ENCODE results near the gene SLC29A2.

The SLC29A2 gene

GRCh38 chr11:66346476-66347424, 24.8 kb downstream of the SLC29A2 start:
- no peak for DNase-seq

GRCh38 chr11:66345316-66345649, 26.3 kb downstream of the SLC29A2 start:
- no peak for DNase-seq

GRCh38 chr11:66344550-66345315, 26.8 kb downstream of the SLC29A2 start, which contains the start of gene BRMS1:
TSS of gene BRMS1 (minus strand) at chr11:66345104. CDS start at chr11:66342234, 2,870 bp downstream.
- peak; percentile 95 for DNase-seq

- DNase-seq = peak; percentile 88
Observed at GRCh38 chr11:66343176-66343575, 28.4 kb downstream of the SLC29A2 start.

GRCh38 chr11:66341502-66342126, 29.9 kb downstream of the SLC29A2 start:
- DNase-seq = no peak

GRCh38 chr11:66340596-66341501, 30.7 kb downstream of the SLC29A2 start:
- DNase-seq = no peak

- DNase-seq = no peak
Observed at GRCh38 chr11:66339686-66340483, 31.7 kb downstream of the SLC29A2 start.

- no peak for DNase-seq
Observed at GRCh38 chr11:66339162-66339675, 32.3 kb downstream of the SLC29A2 start.

GRCh38 chr11:66338276-66339161, 33.0 kb downstream of the SLC29A2 start:
- no peak for DNase-seq

- DNase-seq = peak; percentile 24
Observed at GRCh38 chr11:66337103-66337899, 34.3 kb downstream of the SLC29A2 start.

- peak; percentile 100 for DNase-seq
Observed at GRCh38 chr11:66336234-66337102, 35.1 kb downstream of the SLC29A2 start, which contains the start of gene RIN1. TSS of gene RIN1 (minus strand) at chr11:66336434. CDS start at chr11:66336402, 32 bp downstream.

GRCh38 chr11:66335531-66336233, 35.9 kb downstream of the SLC29A2 start:
- peak; percentile 55 for DNase-seq

- DNase-seq = no peak
Observed at GRCh38 chr11:66334605-66335442, 36.7 kb downstream of the SLC29A2 start.

GRCh38 chr11:66333896-66334604, 37.5 kb downstream of the SLC29A2 start:
- DNase-seq = no peak

- no peak for DNase-seq
Observed at GRCh38 chr11:66333220-66333877, 38.2 kb downstream of the SLC29A2 start.
